ENCODE results near the gene TMEM129.

The TMEM129 gene

DNA sequence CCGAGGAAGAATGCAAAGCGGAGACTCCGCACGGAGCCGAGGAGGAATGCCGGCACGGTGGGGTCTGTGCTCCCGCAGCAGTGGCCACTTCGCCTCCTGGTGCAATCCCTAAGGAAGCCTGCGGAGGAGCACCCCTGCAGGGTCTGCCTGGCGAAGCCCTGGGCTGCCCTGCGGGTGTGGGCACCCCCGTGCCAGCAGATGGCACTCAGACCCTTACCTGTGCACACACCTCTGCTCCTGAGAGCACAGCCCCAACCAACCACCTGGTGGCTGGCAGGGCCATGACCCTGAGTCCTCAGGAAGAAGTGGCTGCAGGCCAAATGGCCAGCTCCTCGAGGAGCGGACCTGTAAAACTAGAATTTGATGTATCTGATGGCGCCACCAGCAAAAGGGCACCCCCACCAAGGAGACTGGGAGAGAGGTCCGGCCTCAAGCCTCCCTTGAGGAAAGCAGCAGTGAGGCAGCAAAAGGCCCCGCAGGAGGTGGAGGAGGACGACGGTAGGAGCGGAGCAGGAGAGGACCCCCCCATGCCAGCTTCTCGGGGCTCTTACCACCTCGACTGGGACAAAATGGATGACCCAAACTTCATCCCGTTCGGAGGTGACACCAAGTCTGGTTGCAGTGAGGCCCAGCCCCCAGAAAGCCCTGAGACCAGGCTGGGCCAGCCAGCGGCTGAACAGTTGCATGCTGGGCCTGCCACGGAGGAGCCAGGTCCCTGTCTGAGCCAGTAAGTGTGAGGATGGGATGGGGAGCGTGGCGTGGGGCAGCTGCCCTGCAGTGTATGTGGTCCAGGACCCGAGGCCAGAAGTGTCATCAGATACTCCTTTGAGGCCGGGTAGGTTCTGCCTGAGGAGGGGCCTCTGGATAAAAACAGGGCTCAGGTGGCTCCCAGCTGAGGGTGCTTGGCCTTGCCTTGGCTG is 7.2 kb upstream of the TMEM129 start:
- no peak for DNase-seq
- intact Hi-C loops (cut with DNase I) = loop anchor here (5.0 to 10.0 kb wide), 2 partner anchors 36 to 374 kb away; no protein-coding TSS in a partner anchor

DNA sequence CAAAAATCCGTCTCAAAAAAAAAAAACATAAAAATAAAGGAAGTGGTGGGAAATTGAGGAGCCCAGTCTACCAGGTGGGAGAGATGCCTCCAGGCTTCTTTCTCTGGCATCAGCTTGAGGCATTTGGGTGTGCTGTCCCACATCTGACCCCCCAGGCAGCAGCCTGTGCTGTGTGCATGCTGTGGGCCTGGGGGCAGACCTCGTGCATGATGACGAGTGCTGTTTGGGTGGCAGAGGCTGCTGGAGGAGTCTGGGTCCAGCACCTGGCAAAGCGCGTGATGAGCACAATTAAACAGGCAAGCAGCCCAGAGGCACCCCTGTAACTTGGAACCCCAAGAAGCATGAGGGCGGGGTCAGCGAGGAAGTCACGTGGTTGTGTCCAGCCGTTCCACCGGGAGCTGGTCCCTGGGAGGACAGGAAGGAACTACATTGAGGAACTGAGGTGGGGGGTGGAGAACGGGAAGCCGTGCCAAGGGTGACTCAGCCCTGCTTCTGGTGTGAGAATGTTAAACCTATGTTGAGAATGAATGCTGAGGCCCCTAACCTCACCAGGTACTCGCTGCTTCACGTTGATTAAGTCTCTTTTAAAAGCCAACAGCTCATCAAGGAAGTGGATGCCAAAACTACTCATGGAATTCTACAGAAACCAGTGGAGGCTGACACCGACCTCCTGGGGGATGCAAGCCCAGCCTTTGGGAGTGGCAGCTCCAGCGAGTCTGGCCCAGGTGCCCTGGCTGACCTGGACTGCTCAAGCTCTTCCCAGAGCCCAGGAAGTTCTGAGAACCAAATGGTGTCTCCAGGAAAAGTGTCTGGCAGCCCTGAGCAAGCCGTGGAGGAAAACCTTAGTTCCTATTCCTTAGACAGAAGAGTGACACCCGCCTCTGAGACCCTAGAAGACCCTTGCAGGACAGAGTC is 6.3 kb upstream of the TMEM129 start:
- peak in 16 of 42 donors; percentile 15 to 70 (median 45) for DNase-seq
- intact Hi-C loops (cut with DNase I) = loop anchor here (5.0 to 10.0 kb wide), 2 partner anchors 35 to 373 kb away; no protein-coding TSS in a partner anchor

- DNase-seq = peak; percentile 60 to 97 (median 93)
- intact Hi-C loops (cut with DNase I) = loop anchor here (5.0 to 10.0 kb wide), 2 partner anchors 34 to 372 kb away; no protein-coding TSS in a partner anchor
Measured at GRCh38 chr4:1726146-1726934, 5.2 kb upstream of the TMEM129 start.

DNA sequence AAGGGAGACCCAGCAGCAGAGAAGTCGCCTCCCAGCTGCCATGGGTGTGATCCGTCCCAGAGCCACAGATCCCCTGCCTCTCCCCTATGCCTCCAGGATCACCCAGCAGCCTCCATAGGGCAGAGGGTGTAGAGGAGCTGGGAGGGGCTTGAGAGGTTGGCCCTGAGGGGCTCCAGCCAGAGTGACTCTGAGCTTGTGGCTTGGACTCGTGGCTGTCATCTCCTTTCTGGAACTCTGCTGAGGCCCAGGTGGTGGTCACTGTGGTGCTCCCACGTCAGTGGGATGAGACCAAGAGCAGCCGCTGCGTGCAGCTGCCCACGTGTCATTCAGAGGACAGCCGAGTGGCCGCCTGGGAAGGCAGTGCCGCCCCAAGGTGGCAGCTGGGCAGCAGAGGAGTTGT is 4.4 kb upstream of the TMEM129 start:
- no peak for DNase-seq
- intact Hi-C loops (cut with DNase I) = loop anchor here (5.0 to 10.0 kb wide), 2 partner anchors 33 to 371 kb away; no protein-coding TSS in a partner anchor

DNA sequence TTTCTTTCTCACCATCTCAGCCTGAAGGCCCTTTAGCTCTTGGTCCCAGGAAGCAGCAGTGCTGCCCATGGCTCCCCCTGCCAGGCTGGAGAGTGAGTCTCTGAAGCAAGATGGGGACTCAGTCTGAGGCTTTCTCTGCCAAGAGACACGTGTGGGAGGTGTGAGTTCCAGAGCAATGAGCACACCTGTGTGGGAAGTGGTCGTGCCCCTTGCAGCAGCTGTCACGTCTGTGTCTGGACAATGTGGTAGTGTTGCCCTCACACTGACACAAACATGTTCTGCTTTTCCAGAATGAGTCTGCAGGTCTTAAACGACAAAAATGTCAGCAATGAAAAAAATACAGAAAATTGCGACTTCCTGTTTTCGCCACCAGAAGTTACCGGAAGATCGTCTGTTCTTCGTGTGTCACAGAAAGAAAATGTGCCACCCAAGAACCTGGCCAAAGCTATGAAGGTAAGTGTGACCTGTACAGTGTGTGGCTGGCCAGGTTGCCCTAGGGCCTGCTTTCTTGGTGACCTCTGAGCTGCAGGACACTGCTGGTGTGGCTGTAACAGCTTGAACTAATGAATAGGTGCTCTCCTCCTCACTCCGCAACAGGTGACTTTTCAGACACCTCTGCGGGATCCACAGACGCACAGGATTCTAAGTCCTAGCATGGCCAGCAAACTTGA is 2.1 kb upstream of the TMEM129 start:
- intact Hi-C loops (cut with DNase I) = loop anchor here (10.0 kb wide), 1 partner anchor 368 kb away; no protein-coding TSS in a partner anchor
- no peak for DNase-seq

DNA sequence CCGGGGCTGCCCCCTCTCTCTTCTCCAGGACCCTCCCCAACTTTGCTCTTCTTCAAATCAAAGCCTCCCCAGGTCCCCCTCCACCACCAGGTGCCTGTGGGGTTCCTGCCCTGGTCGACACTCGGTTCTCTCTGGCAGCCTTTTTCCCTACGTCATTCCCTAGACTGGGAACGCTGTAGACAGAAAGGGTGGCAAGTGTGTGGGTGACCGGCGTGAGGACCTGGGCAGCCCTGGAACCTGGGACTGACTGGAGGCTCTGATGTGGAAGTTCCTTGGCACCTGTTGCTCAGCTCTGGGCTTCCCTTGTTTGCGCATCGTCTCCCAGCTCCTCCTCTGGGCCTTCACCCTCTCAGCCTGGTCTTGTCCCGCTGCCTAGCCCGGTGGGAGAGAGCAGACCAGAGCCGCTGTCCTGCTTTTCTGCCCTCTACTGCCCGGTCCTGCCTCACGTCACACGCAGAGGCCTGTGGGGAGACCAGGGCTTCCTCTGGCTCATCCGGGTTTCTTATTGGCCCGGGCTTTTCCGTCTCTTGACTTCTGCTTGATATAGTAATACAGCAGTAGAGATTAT is 1.5 kb upstream of the TMEM129 start:
- intact Hi-C loops (cut with DNase I) = loop anchor here (10.0 kb wide), 1 partner anchor 368 kb away; no protein-coding TSS in a partner anchor
- no peak for DNase-seq

DNA sequence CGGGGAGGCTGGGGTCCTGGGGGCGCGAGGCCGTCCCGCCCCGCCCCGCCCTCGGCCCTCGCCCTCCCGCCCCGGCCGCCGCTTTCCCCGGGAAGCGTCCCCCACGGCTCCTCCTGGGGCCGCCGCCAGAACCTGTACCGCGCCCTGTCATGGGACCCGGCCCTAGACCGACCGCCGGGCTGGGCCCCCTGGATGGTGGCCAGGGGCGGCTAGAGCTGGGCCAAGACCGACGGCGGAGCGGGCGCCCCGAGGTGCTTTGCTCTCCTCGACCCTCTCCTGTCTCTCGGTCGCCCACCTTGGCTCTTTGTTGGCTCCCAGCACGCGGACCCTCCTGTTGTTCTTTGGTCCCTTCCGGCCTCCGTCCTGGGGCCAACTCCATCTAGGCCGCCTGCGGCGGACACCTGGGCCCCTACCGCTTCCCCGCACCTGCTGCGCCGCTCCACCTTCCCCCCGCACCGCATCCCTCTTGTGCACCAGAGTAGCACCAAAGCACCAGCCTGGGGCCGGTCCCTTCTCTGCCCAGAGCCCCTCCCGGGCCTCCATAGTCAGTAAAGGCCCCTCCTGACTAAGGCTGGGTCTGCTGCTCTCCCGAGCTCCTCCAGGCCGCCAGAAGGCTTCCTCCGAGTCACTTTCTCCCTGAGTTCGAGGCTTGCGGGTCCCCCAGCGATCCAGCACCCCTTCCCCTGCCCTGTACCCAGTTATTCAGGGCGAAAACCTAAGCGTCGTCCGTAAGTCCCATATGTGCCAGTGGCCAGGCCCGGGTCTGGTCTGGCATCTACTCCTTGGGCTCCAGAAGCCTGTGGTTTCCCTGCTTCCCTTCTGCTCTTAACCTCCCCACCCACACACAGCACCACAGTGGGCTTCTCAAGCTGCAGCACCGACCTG is 785 bp upstream of the TMEM129 start:
- intact Hi-C loops (cut with DNase I) = loop anchor here (10.0 kb wide), 1 partner anchor 367 kb away; no protein-coding TSS in a partner anchor
- no peak for DNase-seq

- DNase-seq = peak in 37 of 42 donors; percentile 22 to 71 (median 47)
- intact Hi-C loops (cut with DNase I) = loop anchor here (10.0 kb wide), 1 partner anchor 366 kb away; no protein-coding TSS in a partner anchor
Measured at GRCh38 chr4:1720163-1720983, 750 bp downstream of the TMEM129 start.

DNA sequence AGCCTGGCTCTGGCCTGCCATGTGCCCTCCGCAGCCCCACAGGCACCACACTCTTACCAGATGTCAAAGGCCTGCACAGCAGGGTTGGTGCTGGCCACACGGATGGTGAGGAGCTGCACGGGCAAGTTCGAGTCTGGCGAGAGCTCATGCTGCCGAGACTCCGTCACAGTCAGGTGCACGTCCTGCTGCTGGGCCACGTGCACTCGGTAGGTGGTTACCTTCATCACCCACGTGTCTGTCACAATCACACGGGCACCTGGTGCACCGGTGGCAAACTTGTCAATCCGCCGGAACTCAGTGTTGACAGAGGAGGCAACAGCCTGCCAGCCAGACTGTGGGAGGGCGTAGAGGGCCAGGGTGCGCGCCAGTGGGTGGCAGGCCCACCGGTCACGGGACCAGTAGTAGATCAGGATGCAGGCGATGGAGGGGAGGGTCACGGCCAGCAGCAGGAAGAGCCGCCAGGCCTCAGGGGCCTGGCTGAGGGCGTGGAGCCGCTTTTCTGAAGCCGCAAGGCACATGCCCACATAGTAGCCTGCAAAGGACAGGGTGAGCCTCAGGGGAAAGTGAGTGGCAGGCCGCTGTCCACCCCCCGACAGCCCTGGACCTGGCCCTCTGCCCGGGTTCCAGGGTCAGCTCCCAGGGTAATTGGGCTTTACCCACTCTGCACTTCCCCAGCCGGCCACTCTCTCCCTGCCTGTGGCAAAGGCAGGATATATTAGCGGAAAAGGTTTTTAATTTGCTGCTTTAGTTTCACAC is 2.9 kb downstream of the TMEM129 start:
- peak in 34 of 42 donors; percentile 25 to 82 (median 62) for DNase-seq
- intact Hi-C loops (cut with DNase I) = no loop called here

DNA sequence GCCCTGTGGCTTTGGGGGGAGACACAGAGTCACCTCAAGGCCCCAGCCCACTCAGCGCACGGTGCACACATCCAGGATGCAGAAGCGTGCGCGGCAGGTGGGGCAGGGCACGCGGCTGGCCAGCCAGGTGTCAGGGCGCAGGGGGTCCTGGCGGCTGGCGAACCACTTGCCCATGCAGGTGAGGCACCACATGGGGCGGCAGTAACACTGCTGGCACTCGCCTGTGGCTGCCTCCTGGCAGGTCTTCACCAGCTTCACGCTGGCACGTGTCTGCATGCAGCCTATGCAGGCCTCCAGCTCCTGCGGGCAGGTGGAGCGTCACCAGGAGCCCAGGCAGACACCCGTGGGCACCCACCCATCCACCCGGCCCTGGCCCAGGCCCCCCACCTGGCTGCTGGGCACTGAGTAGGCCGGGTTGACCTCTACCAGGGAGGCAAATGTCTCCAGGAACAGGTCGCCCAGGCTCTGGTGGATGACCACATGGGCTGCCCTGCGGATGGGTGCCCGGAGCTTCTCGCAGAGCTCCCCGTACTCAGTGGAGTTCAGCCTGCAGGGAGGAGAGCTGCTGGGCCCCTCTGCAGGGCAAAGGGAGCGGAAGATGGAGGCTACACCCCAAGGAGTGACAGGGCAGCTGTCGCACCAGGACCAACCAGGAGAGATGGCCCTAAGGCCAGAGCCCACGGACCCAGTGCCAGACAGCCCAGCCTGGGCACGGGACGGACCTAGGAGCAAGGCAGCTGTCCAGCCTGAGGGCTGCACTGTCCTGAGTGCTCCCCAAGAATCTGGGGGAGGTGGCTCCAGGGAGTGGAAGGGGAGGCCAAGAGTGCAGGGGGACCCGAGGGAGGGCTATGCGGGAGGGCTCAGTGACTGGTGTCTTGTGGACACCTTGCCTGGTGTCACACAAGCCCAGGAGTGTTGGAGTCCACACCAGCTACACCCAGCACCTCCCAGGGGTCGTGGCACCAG is 3.7 kb downstream of the TMEM129 start:
- intact Hi-C loops (cut with DNase I) = no loop called here
- DNase-seq = no peak

DNA sequence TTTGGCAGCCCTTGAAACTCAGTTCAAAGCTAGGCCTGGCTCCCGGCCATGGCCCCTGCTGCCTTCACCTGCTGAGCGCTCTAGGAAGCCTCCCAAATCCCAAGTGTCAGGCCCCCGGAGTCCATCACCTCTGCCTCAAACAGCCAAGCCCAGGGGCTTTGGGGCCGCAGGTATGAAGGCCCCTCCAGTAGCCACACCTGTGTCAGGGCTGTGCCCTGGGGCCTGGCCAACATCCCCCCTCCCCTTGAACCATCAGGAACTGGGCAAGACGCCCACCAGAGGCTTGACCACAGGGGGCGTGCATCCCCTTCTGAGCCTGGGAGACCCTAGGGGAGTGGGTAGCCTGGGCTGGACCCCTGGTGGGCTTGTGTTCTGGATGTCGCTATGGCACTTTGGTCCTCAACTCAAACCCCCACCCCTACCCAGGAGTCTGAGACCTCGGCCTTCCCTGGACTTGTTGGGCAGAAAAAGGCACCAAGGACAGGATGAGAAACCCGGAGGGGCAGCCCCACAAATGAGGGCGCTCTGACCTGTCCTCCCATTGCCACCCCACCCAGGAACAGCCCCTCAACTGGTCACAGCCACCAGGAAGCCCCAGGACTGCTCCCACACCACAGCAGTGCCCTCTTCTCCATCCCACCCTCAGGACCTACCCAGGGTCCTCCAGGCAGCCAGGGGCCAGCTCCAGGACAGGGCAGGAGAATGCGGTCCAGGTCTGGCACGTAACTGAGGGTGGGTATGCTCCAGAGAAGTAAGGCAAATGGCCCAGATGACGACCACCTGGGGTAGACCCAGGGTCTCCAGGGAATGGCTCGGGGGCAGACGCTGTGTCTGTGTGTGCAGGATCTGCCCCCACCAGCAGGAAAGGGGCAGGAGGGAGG is 4.8 kb downstream of the TMEM129 start:
- DNase-seq = no peak
- intact Hi-C loops (cut with DNase I) = no loop called here

DNA sequence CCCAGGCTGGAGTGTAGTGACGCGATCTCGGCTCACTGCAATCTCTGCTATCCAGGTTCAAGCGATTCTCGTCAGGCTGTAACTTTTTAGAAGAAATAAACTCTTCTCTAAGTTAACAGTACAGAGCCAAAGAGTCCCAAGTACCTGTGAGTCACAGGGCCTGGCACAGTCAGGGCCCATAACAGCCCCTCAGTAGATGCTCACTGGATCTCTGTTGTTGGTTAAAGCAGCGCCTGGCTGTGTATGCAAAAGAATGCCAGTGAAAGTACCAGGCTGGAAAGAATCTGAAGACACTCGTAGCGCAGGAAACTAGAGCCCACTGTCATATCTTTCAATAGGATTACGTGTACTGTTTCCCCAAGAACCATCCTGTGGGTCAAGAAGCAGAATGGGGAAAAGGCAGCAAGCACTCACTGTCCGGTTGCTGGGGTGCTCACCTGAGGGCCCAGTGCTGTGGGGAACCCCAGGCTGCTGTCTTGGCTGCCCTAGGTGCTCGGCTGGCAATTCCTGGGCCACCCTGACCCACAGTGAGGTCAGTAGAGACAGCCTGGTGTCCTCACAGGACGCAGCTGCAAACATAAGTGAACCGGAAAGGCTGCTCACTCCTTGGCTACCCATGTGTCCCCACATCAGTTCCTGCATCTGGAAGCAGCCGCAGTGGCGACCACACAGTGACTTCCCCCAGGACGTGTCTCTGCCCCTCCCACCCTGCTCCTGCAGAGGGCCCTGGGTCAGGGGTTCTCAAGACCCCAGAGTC is 5.9 kb downstream of the TMEM129 start:
- intact Hi-C loops (cut with DNase I) = no loop called here
- DNase-seq = peak in 1 of 42 donors; percentile 29
